Measurements from ENCODE around the gene SYPL1.

DNA sequence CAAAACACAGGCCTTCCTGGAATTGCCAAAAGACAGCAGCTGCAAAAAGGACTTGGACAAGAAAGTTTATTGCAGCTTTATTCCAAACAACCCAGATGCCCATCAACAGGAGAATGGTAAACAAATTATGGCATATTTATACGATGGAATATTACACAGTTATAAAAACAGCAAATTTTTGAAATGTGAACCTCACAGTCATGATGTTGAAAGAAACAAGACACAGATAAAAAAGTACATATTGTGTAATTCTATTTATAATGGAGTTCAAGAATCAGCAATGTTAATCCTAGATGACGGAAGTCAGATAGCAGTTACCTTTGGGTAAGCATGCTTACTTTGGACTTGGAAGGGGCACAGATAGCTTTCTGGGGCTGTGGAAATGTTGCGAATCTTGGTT, 44.4 kb downstream of the SYPL1 start:
- no peak for TF ChIP-seq POLR2A (IDR thresholded peaks at IDR 0.05)
- TF ChIP-seq, protein P1, sequence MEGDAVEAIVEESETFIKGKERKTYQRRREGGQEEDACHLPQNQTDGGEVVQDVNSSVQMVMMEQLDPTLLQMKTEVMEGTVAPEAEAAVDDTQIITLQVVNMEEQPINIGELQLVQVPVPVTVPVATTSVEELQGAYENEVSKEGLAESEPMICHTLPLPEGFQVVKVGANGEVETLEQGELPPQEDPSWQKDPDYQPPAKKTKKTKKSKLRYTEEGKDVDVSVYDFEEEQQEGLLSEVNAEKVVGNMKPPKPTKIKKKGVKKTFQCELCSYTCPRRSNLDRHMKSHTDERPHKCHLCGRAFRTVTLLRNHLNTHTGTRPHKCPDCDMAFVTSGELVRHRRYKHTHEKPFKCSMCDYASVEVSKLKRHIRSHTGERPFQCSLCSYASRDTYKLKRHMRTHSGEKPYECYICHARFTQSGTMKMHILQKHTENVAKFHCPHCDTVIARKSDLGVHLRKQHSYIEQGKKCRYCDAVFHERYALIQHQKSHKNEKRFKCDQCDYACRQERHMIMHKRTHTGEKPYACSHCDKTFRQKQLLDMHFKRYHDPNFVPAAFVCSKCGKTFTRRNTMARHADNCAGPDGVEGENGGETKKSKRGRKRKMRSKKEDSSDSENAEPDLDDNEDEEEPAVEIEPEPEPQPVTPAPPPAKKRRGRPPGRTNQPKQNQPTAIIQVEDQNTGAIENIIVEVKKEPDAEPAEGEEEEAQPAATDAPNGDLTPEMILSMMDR (IDR thresholded peaks at IDR 0.05), result no peak
